ENCODE results near the gene AUTS2. TPM values are rescaled to one million over a fixed set of nuclear protein-coding genes. Genes with fewer than 3 reads are reported as not detected.

Gene AUTS2
- polyA plus RNA-seq, 3 donors = 3.1 to 8.3 (median 7.9) TPM

GRCh38 chr7:69735582-69735981 lies 137.3 kb downstream of the AUTS2 start:
- WGBS, 3 donors = 85 to 94% (median 89%) methylated on average over 2 of the region's 2 CpGs
- H3K27ac ChIP-seq (ENCODE audit: low read depth, low read length) = no peak overlapping the region

- no peak overlapping the region for H3K27ac ChIP-seq (ENCODE audit: low read depth, low read length)
- WGBS, 3 donors = 61 to 91% (median 73%) methylated on average over 3 of the region's 3 CpGs
Measured at GRCh38 chr7:69736126-69736810, 138.0 kb downstream of the AUTS2 start.

GRCh38 chr7:69738396-69738951 lies 140.2 kb downstream of the AUTS2 start:
- H3K27ac ChIP-seq (ENCODE audit: low read depth, low read length) = no peak overlapping the region
- WGBS, 3 donors = 30 to 49% (median 45%) methylated on average over 4 of the region's 4 CpGs

- WGBS, 3 donors = 50 to 95% (median 89%) methylated on average over 1 of the region's 1 CpG
- no peak overlapping the region for H3K27ac ChIP-seq (ENCODE audit: low read depth, low read length)
Measured at GRCh38 chr7:69739190-69739589, 140.9 kb downstream of the AUTS2 start.

- WGBS, 3 donors = 17 to 51% (median 20%) methylated on average over 4 of the region's 4 CpGs
Measured at GRCh38 chr7:69739931-69740431, 141.7 kb downstream of the AUTS2 start.

GRCh38 chr7:69742237-69742636 lies 144.0 kb downstream of the AUTS2 start:
- no peak overlapping the region for H3K27ac ChIP-seq (ENCODE audit: low read depth, low read length)
- WGBS, 3 donors = 88 to 98% (median 90%) methylated on average over 1 of the region's 1 CpG

More at GRCh38 chr7:69739931-69740431, 141.7 kb downstream of the AUTS2 start:
- H3K27ac ChIP-seq (ENCODE audit: low read depth, low read length) = no peak overlapping the region

- WGBS, 3 donors = 59 to 67% (median 60%) methylated on average over 2 of the region's 2 CpGs
Measured at GRCh38 chr7:69743436-69743835, 145.2 kb downstream of the AUTS2 start.

GRCh38 chr7:69744026-69744425 lies 145.8 kb downstream of the AUTS2 start:
- no peak overlapping the region for H3K27ac ChIP-seq (ENCODE audit: low read depth, low read length)
- WGBS, 3 donors = 96 to 97% (median 97%) methylated on average over 4 of the region's 4 CpGs

More at GRCh38 chr7:69743436-69743835, 145.2 kb downstream of the AUTS2 start:
- H3K27ac ChIP-seq (ENCODE audit: low read depth, low read length) = no peak overlapping the region

- 94 to 97% (median 96%) methylated on average over 3 of the region's 3 CpGs for WGBS, 3 donors
- no peak overlapping the region for H3K27ac ChIP-seq (ENCODE audit: low read depth, low read length)
Measured at GRCh38 chr7:69746383-69746782, 148.1 kb downstream of the AUTS2 start.

GRCh38 chr7:69747144-69747543 lies 148.9 kb downstream of the AUTS2 start:
- no peak overlapping the region for H3K27ac ChIP-seq (ENCODE audit: low read depth, low read length)
- 96 to 97% (median 97%) methylated on average over 2 of the region's 2 CpGs for WGBS, 3 donors

- no peak overlapping the region for H3K27ac ChIP-seq (ENCODE audit: low read depth, low read length)
Measured at GRCh38 chr7:69748530-69748929, 150.3 kb downstream of the AUTS2 start.

GRCh38 chr7:69749372-69749979 lies 151.2 kb downstream of the AUTS2 start:
- H3K27ac ChIP-seq (ENCODE audit: low read depth, low read length) = no peak overlapping the region
- WGBS, 3 donors = 87 to 97% (median 92%) methylated on average over 7 of the region's 7 CpGs

- 93 to 97% (median 93%) methylated on average over 4 of the region's 4 CpGs for WGBS, 3 donors
Measured at GRCh38 chr7:69749994-69750393, 151.7 kb downstream of the AUTS2 start.

GRCh38 chr7:69751026-69751425 lies 152.8 kb downstream of the AUTS2 start:
- H3K27ac ChIP-seq (ENCODE audit: low read depth, low read length) = no peak overlapping the region
- 58 to 83% (median 82%) methylated on average over 1 of the region's 1 CpG for WGBS, 3 donors

More at GRCh38 chr7:69749994-69750393, 151.7 kb downstream of the AUTS2 start:
- H3K27ac ChIP-seq (ENCODE audit: low read depth, low read length) = no peak overlapping the region

GRCh38 chr7:69753981-69754380 lies 155.7 kb downstream of the AUTS2 start:
- 44 to 93% (median 91%) methylated on average over 2 of the region's 2 CpGs for WGBS, 3 donors
- no peak overlapping the region for H3K27ac ChIP-seq (ENCODE audit: low read depth, low read length)

- no peak overlapping the region for H3K27ac ChIP-seq (ENCODE audit: low read depth, low read length)
- 65 to 80% (median 79%) methylated on average over 3 of the region's 3 CpGs for WGBS, 3 donors
Measured at GRCh38 chr7:69754476-69754875, 156.2 kb downstream of the AUTS2 start.

- whole genome bisulfite sequencing, 3 donors = 74 to 95% (median 76%) methylated on average over 1 of the region's 1 CpG
- no peak overlapping the region for H3K27ac ChIP-seq (ENCODE audit: low read depth, low read length)
Measured at GRCh38 chr7:69756235-69756634, 158.0 kb downstream of the AUTS2 start.

GRCh38 chr7:69757528-69757927 lies 159.3 kb downstream of the AUTS2 start:
- H3K27ac ChIP-seq (ENCODE audit: low read depth, low read length) = no peak overlapping the region
- WGBS, 3 donors = 71 to 87% (median 77%) methylated on average over 1 of the region's 1 CpG

GRCh38 chr7:69757981-69758430 lies 159.7 kb downstream of the AUTS2 start:
- H3K27ac ChIP-seq (ENCODE audit: low read depth, low read length) = no peak overlapping the region
- 39 to 58% (median 53%) methylated on average over 1 of the region's 1 CpG for WGBS, 3 donors
